Measurements from ENCODE around the gene GRHPR. TPM values are rescaled to one million over a fixed set of nuclear protein-coding genes. Genes with fewer than 3 reads are reported as not detected.
A peak's percentile ranks its signal among the peaks of the same experiment; 100 is the strongest.

The GRHPR gene
- total RNA-seq, 2 experiments from 2014 or later: 62.8 to 64.6 TPM

DNA sequence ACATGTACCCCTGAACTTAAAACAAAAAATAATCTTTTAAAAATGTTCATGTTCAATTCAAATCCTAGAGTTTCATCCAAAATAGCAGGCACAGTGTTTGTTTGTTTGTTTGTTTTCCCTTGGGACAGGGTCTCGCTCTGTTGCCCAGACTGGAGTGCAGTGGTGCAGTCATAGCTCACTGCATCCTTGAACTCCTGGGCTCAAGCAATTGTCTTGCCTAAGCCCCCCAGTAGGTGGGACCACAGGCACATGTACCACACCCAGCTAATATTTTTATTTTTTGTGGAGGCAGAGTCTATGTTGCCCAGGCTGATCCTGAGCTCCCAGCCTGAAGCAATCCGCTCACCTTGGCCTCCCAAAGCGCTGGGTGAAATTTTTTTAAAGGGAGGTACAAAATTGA is 58.3 kb downstream of the GRHPR start:
- no peak for ATAC-seq
- CTCF ChIA-PET: interaction anchor here (1.0 to 2.1 kb wide), 4 partner anchors 15 to 267 kb away, joined by 3 to 5 read pairs (median 3); partner anchors contain the start of gene ZBTB5
- TF ChIP-seq, protein P1, sequence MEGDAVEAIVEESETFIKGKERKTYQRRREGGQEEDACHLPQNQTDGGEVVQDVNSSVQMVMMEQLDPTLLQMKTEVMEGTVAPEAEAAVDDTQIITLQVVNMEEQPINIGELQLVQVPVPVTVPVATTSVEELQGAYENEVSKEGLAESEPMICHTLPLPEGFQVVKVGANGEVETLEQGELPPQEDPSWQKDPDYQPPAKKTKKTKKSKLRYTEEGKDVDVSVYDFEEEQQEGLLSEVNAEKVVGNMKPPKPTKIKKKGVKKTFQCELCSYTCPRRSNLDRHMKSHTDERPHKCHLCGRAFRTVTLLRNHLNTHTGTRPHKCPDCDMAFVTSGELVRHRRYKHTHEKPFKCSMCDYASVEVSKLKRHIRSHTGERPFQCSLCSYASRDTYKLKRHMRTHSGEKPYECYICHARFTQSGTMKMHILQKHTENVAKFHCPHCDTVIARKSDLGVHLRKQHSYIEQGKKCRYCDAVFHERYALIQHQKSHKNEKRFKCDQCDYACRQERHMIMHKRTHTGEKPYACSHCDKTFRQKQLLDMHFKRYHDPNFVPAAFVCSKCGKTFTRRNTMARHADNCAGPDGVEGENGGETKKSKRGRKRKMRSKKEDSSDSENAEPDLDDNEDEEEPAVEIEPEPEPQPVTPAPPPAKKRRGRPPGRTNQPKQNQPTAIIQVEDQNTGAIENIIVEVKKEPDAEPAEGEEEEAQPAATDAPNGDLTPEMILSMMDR (IDR thresholded peaks at IDR 0.05): no peak
- Mint-ChIP-seq H3K27me3 (peaks cover 31% of the 10 kb centered on the region), H3K9me3 (no peaks in the 10 kb centered on the region), H3K36me3 (ENCODE audit: low read depth) (no peaks in the 10 kb centered on the region), H3K27ac (no peak overlapping the region), H3K4me3 (no peak overlapping the region), H3K4me1 (ENCODE audit: low read depth) (peaks cover 9% of the 10 kb centered on the region)
- no peak for DNase-seq
- intact Hi-C loops (cut with micrococcal nuclease): no loop called here
- POLR2A ChIA-PET: interaction anchor here (1.1 kb wide), 1 partner anchor 15 kb away, joined by 5 read pairs; no protein-coding TSS in a partner anchor

DNA sequence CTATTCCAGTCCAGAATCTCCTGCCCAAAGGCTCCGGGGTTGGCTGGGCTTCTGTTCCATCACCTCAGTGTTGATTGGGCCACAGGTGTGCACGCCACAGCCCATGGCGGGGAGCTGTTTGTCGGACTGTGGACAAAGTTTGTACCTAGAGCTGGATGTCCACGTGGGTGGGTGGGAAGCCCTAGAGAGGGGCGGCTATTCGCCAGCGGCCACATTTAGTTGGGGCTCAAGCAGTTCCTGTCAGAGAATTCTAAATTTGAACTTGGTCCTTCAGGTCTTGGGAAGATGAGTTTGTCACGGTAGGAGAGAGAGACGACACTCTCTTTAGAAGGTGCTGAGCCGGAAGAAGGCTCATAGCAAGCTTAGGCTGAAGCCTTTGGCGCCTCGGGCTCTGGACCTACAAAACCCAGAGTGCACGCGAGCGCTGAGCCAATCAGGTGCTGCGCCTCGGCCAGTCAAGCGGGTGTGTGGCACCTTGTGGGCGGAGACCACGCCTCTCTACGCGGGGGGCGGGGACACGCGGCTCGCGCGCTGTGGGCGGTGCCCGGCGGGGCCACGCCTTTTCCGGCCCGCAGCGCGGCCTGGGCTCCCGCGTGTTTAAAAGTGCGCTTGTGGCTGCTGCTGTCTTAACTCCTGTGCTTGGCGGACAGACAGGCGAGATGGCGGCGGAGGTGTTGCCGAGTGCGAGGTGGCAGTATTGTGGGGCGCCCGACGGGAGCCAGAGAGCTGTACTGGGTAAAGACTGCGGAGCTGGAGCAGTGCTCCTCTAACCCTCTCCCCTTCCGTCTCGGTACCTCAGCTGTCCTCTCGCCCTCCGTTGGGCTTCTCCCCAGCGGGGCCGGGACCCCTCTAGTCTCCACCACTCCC is 63.1 kb downstream of the GRHPR start, which contains the start of gene POLR1E:
POLR1E (plus strand) TSS at position 560 of the 867 bp plus-strand sequence; CDS start at position 660, 100 bp downstream.
- intact Hi-C loops (cut with micrococcal nuclease): no loop called here
- DNase-seq (peak; percentile 98), ATAC-seq (peak; percentile 96)
- TF ChIP-seq, protein P1 (IDR thresholded peaks at IDR 0.05): no peak
- ChIA-PET CTCF (interaction anchor here (1.8 to 3.2 kb wide), 3 partner anchors 20 to 70 kb away, joined by 6 to 12 read pairs (median 6); partner anchors contain the start of gene ZBTB5), POLR2A (interaction anchor here (0.5 to 5.1 kb wide), 14 partner anchors 8 to 907 kb away, joined by 3 to 42 read pairs (median 4); partner anchors contain the start of genes ALDH1B1, EXOSC3, GRHPR and TOMM5)
- peaks cover 37% of the 10 kb centered on the region for H3K4me1 Mint-ChIP-seq (ENCODE audit: low read depth)
- no peaks in the 10 kb centered on the region for H3K9me3 Mint-ChIP-seq
- H3K27me3 Mint-ChIP-seq: peaks cover 6% of the 10 kb centered on the region
- H3K27ac Mint-ChIP-seq: peak within 1 kb of the TSS; percentile 95
- peak within 1 kb of the TSS; percentile 99 for H3K4me3 Mint-ChIP-seq
- peaks cover 40% of the 10 kb centered on the region for H3K36me3 Mint-ChIP-seq (ENCODE audit: low read depth)

DNA sequence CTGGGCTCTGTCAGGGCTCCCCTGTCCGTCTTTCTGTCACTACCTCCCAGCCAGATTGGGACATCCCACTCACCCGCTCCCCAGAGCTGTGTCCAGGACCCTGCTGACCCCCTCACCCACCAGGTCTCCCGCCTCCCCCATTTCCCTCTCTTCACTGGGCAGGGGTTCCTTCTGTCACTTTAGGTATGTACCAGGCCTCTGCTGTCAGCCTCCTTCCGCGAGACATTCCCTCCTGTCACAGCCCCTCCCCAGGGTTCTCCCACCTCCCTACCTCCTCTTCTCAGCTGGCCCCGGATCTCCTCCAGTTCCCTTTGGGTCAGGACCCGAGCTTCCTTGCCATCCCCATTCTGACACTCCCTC is 63.7 kb downstream of the GRHPR start:
- peak overlapping the region; percentile 95 for H3K27ac Mint-ChIP-seq
- CTCF ChIA-PET: interaction anchor here (1.8 to 3.2 kb wide), 3 partner anchors 21 to 71 kb away, joined by 6 to 12 read pairs (median 6); partner anchors contain the start of gene ZBTB5

More for the DNA sequence above, 63.7 kb downstream of the GRHPR start:
- peak overlapping the region; percentile 99 for H3K4me3 Mint-ChIP-seq
- intact Hi-C loops (cut with micrococcal nuclease): no loop called here
- TF ChIP-seq, protein P1 (IDR thresholded peaks at IDR 0.05): no peak
- no peaks in the 10 kb centered on the region for H3K9me3 Mint-ChIP-seq
- H3K27me3 Mint-ChIP-seq: peaks cover 6% of the 10 kb centered on the region
- peaks cover 46% of the 10 kb centered on the region for H3K36me3 Mint-ChIP-seq (ENCODE audit: low read depth)
- POLR2A ChIA-PET: interaction anchor here (0.9 to 5.1 kb wide), 10 partner anchors 9 to 299 kb away, joined by 3 to 42 read pairs (median 4); partner anchors contain the start of genes EXOSC3, GRHPR, TOMM5 and ZBTB5
- no peak for DNase-seq
- no peak for ATAC-seq
- H3K4me1 Mint-ChIP-seq (ENCODE audit: low read depth): peaks cover 43% of the 10 kb centered on the region

Other genes starting within 250 kb of the GRHPR start
- 1 to 10 TPM; 8.6 to 8.8 TPM for gene ZBTB5, start 42.8 kb downstream of the GRHPR start, total RNA-seq
- 10 to 100 TPM; 66.9 to 70.5 TPM for gene POLR1E, start 63.3 kb downstream of the GRHPR start, total RNA-seq
- 1 to 10 TPM; 2.5 to 3.6 TPM for gene FBXO10, start 153.7 kb downstream of the GRHPR start, total RNA-seq
- 100 to 1,000 TPM; 156 to 168 TPM for gene TOMM5, start 169.9 kb downstream of the GRHPR start, total RNA-seq
- gene FRMPD1, start 228.3 kb downstream of the GRHPR start, total RNA-seq: not detected